NCI-H1105 treated with DMSO at 0.1 percent for 48 hours (cell line): ENCODE results near the gene C4BPA.

Experiments
- DNase-seq: peaks from one replicate; lab custom pipeline; 2025; lab: John Stamatoyannopoulos, UW

The C4BPA gene

DNA sequence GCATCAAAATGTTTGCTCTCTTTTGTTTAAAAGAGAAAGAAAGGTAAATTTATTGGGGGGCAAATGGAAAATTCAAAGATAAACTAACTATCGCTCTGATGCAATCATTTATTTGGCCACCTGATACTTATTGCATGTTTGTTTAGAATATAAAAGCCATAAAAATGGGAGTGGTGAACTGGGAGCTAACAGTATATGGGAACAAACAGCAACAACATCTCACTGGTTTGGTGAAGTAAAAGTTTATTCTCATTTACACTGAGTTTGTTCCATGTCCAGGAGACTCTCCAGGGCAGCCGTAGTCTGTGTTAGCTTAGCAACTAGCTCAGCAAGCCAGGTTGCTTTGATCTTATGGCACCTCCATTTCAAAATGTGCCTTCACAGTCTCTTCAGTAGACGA, 20.4 kb downstream of the C4BPA start:
- DNase-seq: no peak

DNA sequence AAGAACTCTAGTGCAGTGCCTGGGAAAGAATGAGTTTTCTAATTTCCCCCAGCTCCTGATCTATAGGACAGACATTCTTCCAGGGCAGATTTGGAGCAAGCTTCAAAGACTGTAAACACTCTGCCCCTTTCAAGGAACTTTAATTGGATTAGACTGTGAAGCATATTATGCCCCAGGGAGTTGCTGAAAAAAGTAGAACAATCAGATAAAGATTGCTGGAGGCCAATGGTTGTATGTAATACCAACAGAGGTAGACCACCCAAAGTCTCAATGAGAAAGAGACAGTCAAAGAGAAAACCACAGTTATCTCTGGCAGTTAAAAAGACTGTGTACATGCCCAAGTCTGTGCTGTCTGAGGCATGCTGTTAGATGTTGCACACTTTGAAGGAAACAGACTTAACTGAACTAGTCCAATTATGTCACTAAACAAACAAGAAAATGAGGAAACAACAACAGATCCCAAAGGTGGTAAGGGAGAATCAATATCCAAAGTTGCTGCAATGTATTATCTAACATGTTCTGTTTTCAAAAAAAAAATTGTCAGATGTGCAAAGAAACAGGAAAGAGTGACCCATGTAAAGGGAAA, 24.4 kb downstream of the C4BPA start:
- no peak for DNase-seq

DNA sequence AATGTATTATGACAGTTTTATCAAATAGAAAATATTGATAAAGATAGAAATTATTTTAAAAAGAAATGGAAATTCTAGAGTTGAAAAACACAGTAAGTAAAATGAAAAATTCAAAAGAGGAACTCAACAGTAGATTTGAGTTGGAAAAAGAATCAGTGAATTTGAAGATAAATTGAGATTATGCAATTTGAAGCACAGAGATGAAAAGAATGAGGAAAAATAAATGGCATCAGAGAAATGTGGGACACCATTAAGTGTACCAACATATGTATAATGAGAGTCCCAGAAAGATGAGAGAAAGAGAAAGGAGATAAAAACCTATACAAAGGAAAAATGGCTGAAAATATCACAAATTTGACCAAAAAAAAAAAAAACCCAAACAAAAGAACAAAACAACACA, 25.0 kb downstream of the C4BPA start:
- no peak for DNase-seq

DNA sequence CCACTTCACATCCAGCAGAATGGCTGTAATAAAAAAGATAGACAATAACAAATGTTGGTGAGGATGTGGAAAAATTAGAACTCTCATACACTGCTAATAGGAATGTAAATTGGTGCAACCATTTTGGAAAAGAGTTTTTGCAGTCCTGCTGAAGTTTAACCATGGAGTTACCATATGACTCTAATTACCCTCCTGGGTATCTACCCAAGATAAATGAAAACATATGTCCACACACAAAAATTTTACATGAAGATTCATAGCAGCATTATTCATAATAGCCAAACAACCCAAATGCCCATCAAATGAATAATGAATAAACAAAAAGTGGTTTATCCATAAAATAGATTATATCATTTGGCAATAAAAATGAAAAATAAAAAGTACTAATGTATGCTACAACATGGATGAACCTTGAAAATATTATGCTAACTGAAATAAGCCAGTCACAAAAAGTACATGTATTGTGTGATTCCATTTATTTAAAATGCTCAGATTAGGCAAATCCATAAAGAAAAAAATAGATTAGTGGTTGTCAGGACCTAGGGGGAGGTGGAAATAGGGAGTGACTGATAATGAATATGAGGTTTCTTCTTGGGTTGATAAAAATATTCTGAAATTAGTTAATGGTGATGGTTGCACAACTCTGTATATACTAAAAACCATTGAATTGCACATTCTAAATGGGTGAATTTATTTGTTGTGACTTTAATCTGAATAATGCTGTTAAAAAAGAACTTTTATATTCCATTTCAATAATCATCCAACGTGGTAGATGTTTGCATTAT, 26.4 kb downstream of the C4BPA start:
- no peak for DNase-seq

DNA sequence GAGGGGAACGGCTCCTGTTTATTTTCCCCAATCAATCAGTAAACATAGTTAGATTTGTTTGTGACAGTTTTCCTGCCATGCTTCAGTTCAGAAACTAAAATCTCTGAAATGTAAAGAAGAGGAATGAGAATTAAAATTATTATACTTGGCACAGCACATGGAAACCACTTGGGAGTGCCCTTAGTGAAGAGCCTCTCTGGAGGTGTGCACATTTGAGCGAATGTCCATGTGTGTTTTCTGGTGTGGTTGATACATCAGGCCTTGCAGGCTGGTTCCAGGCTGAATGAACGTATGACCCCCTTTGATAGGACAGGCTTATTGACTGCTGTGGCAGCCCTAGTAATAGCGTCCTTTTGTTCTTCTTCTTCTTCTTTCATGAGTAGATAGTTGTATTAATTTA, 27.1 kb downstream of the C4BPA start:
- DNase-seq: no peak

DNA sequence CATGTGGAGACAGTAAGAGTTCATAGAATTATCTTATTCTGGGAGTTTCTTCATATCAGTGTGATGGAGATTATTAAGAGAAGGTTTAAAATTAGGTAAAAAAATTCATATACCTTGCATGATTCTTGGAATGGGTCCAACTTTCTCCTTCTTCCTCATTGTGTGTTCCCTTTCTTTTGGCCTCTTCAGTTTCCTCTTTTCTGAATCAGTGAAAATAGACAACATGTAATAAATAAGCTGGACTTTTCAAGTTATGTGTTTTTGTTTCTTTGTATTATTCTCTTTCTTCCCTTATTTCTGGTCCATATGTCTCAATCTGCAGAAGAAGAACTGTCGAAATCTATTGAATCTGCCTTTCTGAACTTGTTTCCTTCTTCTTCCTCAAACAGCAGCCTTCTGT, 30.5 kb downstream of the C4BPA start:
- DNase-seq: no peak

DNA sequence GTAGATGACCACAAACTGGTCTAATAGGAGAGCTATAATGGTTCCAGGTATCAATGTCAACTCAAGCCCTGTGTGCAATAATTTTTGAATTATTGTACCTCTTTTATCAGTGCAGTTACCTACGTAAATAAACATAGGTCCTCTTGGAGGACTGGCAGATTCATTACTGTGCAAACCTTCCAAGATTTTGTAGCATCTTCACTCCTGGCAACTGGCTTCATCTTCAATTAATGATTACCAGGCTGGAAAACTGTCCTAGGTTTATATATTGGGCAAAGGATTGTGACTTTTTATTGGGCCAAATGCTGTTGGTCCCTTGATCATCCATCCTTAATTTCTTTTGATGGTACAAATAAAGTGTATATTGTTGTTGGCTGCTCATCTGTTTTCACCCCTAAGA, 35.6 kb downstream of the C4BPA start:
- no peak for DNase-seq

DNA sequence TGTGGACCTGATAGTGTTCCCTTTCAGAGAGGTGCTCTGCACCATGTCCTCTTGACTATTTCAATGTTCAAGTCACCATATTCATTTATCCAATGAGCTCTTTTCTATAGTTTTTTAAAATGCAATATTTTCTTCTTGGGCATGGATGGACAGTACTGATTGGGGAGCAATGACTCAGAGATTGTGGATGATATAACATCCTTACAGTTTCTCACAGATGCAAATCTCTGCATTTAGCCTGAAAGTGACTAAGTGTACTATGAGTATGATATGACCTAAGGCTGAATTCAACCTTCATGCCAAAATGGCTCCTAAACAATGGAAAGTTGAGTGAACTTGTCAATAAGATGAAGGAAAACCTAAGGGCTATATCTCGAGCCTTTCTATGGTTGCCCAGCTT, 36.5 kb downstream of the C4BPA start:
- no peak for DNase-seq

DNA sequence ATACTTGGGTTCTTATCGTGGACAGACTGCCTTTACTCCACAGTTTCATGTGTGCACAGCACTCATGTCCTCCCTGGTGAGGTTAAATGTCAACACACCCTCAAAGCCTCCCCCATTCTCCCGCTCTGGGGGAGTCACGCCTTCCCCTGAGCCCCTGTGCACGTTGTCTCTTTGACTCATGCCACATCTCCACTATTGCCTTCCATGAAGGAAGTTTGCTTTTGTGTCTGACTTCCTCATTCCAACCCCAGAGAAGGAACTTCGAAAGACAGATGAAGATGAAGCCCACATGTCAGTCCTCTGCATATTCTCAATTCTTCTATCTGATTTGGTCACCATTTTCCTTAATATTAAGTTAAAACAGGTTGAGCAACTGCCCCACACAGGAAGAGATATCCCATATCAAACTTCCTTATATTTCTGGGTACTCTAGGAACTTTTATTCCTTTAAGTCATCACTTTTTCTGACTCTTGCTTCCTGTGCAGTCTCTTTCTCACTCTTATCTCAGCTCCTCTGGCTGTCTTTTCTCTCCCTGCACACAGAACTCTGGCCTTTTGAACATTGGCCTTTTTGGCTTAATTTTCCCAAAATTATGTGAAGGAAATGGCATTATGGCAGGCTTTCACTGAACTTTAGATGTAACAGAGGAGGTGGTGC, 41.5 kb downstream of the C4BPA start:
- no peak for DNase-seq

DNA sequence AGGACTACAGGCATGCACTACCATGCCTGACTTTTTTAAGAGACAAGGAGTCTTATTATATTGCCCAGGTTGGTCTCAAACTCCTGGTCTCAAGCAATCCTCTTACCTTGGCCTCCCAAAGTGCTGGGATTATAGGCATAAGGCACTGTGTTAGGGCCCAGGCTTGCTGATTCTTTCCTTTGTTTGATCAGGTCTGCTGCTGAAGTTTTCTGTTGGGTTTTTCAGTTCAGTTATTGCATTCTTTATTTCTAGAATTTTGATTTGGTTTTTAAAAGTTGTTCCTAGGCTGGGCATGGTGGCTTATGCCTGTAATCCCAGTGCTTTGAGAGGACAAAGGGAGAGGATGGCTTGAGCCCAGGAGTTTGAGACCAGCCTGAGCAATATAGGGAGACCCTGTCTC, 47.9 kb downstream of the C4BPA start:
- no peak for DNase-seq

DNA sequence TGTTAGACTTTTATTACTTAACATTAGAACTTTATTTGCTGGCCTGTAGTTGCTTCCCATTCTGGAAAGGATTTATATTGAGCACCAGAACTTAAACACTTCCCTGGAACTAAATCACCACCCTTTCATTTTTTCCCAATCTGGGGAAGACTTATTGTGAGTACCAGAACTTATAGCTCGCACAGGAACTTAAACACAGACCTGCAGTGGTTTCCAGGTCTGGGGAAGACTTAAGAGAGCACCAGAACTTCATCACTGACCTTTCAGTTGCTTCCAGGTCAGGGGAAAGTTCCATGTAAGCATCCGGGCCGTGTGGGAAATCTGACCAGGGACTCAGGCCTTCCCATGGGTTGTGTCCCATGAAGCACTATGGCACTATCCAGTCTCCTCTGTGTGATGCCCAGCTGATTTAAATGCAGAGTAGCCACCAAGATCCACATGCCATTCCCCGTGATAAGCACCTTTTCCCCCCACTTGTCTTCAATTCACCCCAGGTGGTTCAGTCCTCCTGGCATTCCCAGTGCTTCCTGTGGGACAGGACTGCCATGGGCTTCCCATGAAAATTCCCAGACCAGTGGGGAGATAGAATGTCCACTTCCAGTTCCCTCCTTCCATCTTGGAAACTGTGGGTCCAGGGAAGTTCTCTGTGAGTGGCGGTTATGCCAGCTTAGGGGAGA, 48.9 kb downstream of the C4BPA start:
- no peak for DNase-seq

DNA sequence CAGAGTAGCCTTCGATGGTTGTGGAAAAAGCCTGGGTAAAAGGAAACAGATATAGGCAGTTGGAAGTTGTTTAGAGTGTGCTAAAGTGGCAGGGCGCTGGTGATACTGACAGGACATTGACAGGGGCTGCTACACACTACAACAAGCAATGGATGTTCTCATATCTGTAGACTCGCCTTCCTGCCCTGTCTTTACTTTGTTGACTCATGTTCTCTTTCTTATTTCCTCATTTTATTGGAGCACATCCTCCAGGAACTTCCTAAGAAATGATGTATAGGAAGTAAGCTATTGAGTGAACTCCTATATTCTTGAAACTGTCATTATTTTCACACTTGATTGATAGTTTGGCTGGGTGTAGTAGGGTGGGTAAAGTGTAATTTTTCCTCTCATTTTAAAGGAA, 51.0 kb downstream of the C4BPA start:
- DNase-seq: no peak

DNA sequence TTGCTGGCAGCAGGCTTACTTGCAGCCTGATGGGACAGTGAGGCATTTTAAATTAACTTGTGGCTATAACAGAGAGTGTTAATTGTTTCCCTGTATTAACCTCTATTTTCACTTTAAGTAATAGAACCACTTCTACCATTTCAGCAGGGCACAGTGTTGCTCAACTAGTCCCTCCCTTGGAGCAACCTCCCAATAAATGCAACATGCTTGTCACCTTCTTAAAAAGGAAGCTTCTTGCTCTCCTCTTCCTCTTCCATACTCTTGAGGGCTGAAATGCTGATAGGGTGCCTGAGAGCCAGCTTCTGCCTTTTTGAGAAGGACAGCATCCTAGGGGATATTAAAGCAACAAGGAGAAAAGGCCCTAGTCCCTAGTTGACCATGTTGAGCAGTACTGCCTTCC, 52.1 kb downstream of the C4BPA start:
- DNase-seq: no peak

DNA sequence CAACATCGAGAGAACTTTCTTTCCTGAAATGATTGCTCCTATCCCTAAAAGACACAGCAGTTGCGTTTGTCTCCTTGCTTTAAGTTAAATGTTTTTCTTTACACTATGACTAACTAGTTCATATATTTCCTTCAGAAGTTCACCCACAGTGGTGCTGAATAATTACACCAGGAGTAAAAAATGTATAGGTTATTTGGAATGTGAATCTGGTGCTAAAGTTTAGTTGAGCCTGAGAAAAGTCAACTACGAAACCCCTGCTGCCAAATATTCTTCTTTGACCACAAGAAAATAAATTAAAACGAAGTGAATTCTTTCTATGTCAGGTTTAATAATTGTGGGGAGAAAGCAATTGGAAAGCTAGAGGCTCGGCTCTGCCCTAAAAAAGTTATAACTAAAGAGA, 52.8 kb downstream of the C4BPA start:
- no peak for DNase-seq

DNA sequence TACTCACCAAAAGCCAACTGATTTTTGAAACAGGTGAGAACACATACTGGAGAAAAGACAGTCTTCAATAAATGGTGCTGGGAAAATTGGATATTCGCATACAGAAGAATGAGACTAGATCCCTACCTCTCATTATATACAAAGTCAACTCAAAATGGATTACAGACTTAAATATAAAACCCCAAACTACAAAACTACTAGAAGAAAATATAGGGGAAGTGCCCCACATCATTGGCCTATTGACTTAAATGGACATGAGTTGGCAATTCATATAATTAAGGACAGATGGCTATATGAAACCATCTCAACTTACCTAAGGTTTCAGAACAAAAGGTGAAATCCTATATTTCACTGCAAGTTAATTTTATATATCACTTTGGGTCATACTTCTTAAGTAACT, 60.1 kb downstream of the C4BPA start:
- no peak for DNase-seq

DNA sequence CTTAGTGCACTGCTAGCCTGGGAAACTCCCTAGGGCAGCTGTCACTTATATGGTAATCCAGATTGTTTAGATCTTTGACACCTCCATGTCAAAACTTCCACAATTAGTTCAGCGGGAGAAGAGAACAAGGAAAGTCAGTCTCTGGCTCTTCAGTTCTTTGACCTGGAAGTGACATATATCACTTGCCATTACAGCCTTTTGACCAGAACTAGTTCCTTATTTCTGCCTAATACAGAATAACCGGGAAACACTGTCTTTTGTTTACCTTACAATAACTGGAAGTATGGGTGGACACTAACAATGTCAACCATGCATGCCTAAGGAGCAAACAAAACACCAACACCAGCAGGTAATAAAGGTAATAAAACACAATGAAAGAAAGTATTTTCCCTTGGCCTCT, 68.3 kb downstream of the C4BPA start:
- no peak for DNase-seq

DNA sequence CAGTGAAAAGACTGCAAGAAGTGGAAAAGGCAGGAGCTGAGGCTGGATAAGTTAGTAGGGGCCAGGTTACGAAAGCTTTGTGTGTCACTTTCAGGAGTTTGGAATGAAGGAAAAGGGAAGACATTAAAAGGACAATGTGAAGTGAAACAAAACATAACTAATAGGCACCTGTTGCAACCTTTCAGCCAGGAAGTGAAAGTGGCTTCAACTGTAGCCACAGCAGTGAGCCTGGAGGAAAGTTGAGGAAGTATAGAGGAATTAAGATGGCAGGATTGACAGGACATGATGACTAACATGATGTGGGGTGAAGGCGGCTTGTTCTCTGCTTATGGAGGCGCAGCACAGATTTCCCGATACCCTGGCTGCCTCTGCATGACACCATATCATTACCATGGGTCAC, 68.9 kb downstream of the C4BPA start:
- DNase-seq: no peak

DNA sequence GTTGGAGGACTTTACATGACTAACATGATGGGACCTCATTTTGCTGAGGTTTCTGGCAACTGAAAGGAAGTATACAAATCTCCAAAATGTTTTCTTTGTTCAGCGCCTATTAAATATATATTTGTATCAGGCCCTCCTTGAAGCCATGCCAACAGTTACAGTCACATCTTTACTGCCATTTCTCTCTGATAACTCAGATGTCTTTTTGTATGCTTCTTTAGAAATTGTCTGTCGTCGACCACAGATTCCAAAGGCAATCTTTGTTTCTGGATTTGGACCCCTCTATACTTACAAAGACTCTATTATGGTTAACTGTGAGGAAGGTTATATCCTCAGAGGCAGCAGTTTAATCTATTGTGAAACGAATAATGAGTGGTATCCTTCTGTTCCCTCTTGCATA, 69.4 kb downstream of the C4BPA start:
- DNase-seq: no peak

DNA sequence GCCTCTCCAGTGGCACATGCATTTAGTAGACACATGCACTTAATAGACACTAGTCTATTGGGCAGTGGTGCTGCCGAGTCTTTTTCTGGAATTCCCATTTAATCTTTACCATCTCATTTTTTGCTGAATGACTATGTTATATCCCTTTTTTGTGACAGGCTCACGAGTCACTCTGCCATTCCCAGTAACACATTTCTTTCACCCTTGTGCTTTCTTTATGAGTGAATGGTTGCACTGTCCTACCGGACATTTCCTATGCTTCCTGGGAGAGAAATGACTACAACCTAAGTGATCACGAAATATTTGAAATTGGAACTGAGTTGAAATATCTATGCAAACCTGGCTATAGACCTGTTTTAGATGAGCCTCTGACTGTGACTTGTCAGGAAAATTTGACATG, 70.9 kb downstream of the C4BPA start:
- no peak for DNase-seq

DNA sequence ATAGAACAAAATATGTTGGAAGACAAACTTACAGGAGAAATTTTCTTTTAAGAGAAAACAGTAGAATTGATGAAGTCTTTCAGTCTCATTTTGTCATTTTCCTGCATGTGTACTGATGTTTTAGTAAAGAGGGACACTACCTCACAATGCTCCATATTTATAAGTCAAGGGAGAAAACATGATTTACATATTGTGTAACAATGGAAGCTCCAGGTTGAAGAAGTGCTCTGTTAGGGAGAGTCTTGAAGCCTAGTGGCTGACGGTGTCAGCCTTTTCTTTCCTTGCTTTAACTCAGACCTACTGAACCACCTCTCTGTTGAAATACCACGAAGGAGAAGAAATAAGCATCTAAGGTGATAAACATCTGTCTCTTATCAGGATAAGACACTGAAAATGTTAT, 75.0 kb downstream of the C4BPA start:
- no peak for DNase-seq

DNA sequence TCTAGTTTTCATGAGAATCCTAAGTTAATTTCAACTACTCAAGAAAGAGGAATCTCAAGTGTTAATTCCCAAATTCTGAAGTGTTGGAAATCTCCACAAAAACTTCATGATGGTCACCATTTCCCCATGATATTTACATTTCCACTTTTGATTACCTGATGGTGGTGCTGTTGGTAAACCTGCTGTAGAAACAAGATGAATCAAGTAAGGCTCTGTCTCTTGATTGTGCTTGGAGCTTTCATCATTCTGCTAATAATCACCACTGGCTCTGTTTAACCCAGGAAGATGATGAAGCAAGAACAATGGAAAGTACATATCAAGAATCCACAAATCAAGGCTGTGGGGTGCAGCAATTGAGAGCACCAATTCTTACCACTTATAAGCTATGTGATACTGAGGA, 77.8 kb downstream of the C4BPA start:
- DNase-seq: no peak

DNA sequence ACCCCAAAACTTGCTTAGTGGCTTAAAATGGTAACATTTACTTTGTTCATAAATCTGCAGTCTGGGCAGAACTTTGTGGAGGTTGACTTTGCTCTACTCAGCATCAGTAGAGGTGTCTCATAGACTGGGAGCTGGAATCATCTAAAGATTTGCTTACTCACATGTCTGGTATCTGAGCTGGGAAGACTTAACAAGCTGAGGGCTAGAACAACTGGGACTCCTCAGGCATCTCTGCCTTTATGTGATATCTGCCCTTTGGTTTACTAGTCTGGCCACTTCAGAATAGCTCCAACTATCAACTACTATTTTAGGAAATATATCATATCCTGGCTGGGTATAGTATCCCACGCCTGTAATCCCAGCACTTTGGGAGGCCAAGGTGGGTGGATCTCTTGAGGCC, 82.5 kb downstream of the C4BPA start:
- DNase-seq: no peak

DNA sequence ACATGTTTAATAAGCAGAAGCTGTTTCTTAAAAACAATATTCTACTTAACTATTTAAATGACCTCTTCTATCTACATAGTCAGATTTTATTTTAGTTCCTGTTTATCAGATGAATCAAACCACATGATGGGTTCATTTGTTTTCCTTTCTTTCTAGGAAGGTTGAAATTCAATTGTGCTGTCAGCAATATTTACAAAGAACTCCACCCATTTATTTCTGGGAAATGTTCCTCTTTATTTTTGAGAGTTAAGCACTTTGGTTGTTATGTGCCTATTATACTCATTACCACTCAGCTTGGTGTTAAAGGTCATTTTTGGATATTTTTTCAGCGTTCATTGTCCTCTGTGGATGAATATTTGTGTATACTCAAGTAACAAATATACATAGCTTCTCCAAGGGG, 84.9 kb downstream of the C4BPA start:
- no peak for DNase-seq
